Epithelial cell of proximal tubule (primary cell): Measurements from ENCODE around the gene ZMIZ1. TPM values are rescaled to one million over a fixed set of nuclear protein-coding genes. Genes with fewer than 3 reads are reported as not detected.

Source experiments
- DNase-seq: peaks from one replicate; pipeline ENCODE4 v3.0.0-alpha.2; 2011; ENCODE audit warnings: low read depth
- H3K4me3 ChIP-seq: 2 replicates; pipeline ENCODE4 v1.5.1; 2011; ENCODE audit warnings: low read depth, mild to moderate bottlenecking, low read length
- total RNA-seq: library from RNA; depleted of rRNA; stranded (reverse); fragments of >200 nt; gene quantifications from 2 replicates; pipeline ENCODE4 v1.2.3, GENCODE V29; 2015
- TF ChIP-seq, protein P1 (sequence below): conservative IDR thresholded peaks from 2 replicates; pipeline ENCODE4 v1.5.1; 2012; ENCODE audit warnings: low read depth, mild to moderate bottlenecking, low read length

The ZMIZ1 gene
- total RNA-seq, 1 donor from 2014 or later, result 21.4 TPM

DNA sequence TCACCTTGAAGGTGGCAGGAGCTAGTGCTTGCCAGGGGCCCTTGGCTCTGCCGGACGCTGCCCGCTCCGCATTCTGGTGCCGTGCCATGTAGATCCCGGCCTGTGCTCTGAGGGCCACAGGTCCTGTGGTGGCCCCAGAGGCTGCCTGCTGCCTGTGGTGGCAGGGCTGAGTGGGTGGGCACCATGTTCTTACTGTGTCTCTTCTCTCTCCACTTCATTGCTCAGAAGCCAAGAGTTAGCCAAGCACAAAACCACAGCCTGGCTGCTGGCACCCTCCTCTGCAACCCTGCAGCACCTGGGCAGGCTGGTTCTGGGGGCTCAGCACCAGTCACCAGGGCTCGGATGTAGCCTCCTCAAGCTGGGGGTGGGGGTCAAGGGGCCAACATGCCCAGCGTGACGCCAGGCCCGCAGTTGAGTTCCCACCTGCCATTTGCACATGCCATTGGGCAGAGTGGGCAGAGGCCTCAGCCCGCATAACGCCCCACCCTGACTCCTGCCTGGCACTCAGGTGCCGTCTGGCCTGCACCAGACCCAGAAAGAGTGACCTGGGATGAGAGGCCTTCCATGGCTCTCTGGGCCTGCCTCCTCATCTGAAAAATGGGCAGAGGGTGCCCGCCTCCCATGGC, 16.3 kb downstream of the ZMIZ1 start:
- H3K4me3 ChIP-seq, result no peak overlapping the region
- no peak for DNase-seq
- TF ChIP-seq, protein P1, sequence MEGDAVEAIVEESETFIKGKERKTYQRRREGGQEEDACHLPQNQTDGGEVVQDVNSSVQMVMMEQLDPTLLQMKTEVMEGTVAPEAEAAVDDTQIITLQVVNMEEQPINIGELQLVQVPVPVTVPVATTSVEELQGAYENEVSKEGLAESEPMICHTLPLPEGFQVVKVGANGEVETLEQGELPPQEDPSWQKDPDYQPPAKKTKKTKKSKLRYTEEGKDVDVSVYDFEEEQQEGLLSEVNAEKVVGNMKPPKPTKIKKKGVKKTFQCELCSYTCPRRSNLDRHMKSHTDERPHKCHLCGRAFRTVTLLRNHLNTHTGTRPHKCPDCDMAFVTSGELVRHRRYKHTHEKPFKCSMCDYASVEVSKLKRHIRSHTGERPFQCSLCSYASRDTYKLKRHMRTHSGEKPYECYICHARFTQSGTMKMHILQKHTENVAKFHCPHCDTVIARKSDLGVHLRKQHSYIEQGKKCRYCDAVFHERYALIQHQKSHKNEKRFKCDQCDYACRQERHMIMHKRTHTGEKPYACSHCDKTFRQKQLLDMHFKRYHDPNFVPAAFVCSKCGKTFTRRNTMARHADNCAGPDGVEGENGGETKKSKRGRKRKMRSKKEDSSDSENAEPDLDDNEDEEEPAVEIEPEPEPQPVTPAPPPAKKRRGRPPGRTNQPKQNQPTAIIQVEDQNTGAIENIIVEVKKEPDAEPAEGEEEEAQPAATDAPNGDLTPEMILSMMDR, result peak; percentile 36

DNA sequence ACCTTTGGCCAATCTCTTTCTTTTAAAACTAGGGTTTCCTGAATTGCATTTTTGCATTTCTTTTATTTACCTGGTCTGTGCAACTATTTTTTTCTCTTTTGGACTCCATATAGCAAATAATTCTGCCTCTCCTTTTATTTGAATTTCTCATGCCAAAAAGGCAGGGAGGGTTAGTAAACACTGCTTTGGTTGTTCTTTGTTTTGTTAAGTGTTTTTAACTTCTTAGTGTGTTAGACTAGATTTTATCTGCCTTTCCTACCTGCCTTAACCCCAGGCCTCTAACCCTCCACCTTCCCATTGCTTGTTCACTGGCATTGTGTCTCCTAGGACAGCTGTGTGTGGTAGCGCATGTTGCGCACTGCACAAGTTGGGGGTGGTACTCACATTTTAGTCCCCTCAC, 18.1 kb downstream of the ZMIZ1 start:
- no peak overlapping the region for H3K4me3 ChIP-seq
- no peak for DNase-seq
- TF ChIP-seq, protein P1, result no peak

DNA sequence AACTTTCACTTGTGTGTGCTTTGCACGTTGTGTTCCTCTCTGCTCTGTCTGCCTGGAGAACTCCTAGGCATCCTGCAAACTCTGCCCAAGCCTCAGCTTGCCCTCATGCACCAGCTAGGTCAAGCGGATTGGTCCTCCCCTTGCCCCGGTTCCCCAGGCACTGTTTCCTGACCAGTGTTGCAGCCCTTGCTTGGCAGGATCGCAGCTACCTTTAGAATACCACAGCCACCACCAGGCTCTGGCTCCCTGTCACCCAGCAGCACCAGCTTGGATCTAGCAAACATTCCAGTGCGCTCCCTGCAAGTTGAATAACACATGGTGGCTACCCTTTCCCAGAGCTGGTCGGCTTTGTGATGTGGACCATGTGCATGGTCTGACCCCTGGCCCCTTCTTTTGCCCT, 19.0 kb downstream of the ZMIZ1 start:
- no peak for DNase-seq
- H3K4me3 ChIP-seq, result no peak overlapping the region
- TF ChIP-seq, protein P1, result no peak

DNA sequence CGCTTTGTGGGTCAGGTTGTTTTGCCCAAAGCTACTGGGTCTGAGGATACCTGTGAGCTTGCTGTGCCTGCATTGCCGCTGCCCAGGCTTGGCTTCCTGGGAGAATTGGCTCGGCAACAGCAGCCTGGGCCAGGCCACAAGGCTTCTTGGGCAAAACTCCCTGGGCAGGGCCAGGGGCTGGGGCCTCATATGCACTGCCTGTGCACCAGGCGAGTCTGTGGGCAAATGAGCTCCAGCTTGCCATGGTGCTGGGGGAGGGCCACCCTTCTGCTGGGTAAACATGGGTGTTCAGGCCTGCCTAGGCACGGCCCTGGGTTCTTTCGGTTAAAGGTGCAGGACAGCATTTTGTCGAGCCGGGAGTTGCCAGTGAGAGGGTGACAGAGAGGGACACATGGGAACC, 19.4 kb downstream of the ZMIZ1 start:
- TF ChIP-seq, protein P1, result no peak
- no peak for DNase-seq
- H3K4me3 ChIP-seq, result no peak overlapping the region

DNA sequence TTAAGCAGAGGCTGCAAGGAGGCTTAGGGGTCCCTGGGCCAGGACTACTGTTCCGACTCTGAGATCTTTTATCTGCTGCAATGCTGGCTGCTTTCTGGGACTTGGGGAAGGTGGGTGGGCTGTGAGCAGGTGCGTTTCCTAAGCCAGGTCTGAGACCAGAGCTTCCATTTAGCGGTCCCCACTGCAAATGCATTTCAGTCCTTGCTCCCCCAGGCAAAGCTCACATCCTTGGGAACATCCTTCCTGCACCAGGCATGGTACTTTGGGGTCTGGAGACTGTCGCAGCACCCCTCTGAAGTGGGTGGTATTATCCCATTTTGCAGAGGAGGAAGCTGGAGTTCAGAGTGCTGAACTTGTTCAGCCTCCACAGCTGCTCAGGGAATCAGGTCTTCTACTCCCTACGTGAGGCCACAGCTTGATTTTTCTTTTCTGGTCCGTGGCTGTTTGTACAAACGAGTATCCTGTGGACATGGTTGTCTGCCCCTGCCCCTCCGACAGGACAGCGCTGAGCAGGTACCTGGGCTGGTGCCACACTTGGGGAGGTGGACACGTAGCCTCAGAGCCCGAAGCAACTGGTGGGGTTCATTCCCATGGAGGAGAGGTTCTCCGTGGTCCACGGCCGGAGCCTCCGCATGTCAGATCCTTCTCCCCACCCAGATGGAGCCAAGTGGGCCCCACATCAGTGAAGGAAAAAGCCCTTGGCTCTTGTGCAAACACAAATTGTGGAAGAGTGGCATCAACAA, 20.0 kb downstream of the ZMIZ1 start:
- TF ChIP-seq, protein P1, result no peak
- DNase-seq, result no peak

DNA sequence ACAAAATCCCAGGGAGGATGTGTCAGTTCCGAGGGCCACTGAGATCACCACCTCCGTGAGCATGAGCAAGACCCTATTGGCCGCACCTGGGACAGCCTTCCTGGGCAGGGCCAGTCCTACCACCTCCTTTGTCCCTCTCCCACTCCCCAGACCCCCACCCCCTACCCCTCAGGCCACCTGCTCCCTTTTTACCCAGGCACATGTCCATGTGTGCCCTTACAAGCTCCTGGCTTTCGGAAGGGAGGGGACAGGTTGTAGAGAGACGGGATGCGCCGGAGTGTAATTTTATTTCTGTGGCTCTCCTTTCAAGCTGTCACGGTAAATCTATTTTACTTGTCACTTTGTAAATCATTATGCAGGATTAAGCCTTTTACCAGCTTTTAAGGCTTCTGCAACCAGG, 20.9 kb downstream of the ZMIZ1 start:
- no peak for DNase-seq
- H3K4me3 ChIP-seq, result no peak overlapping the region
- TF ChIP-seq, protein P1, result no peak

More for the DNA sequence above, 20.0 kb downstream of the ZMIZ1 start:
- H3K4me3 ChIP-seq, result no peak overlapping the region
